ENCODE data around the gene TRAFD1. TPM values are rescaled to one million over a fixed set of nuclear protein-coding genes. Genes with fewer than 3 reads are reported as not detected.

TRAFD1 gene
- total RNA-seq, 1 experiment from 2014 or later, result 23.4 TPM

- H3K36me3 Mint-ChIP-seq (ENCODE audit: insufficient read depth, unreplicated experiment), result peaks cover 61% of the 10 kb centered on the region
- CTCF ChIA-PET, result no interaction called here
- intact Hi-C loops (cut with micrococcal nuclease), result no loop called here
These were observed 33.8 kb downstream of the TRAFD1 start for GRCh38 chr12:112159146-112159541.

GRCh38 chr12:112160611-112161010 lies 35.3 kb downstream of the TRAFD1 start:
- Mint-ChIP-seq H3K36me3 (ENCODE audit: insufficient read depth, unreplicated experiment) (peaks cover 56% of the 10 kb centered on the region), H3K27me3 (ENCODE audit: insufficient read depth, unreplicated experiment) (no peaks in the 10 kb centered on the region), H3K9me3 (ENCODE audit: unreplicated experiment) (no peaks in the 10 kb centered on the region), H3K4me1 (ENCODE audit: insufficient read depth, unreplicated experiment) (no peaks in the 10 kb centered on the region), H3K27ac (ENCODE audit: low read depth, unreplicated experiment) (no peak overlapping the region), H3K4me3 (ENCODE audit: unreplicated experiment) (no peak overlapping the region)
- intact Hi-C loops (cut with micrococcal nuclease), result no loop called here
- no peak for DNase-seq (ENCODE audit: unreplicated experiment)
- no peak for TF ChIP-seq CTCF (IDR thresholded peaks at IDR 0.05; ENCODE audit: unreplicated experiment)
- BruUV-seq (replicated peaks), result TSS peak; percentile 1
- CTCF ChIA-PET, result interaction anchor here (0.6 kb wide), 2 partner anchors 36 to 1016 kb away, joined by 3 read pairs; no protein-coding TSS in a partner anchor
- POLR2A ChIA-PET, result interaction anchor here (0.7 to 1.7 kb wide), 2 partner anchors 9 to 53 kb away, joined by 3 to 5 read pairs; no protein-coding TSS in a partner anchor

More at GRCh38 chr12:112159146-112159541, 33.8 kb downstream of the TRAFD1 start:
- H3K27ac Mint-ChIP-seq (ENCODE audit: low read depth, unreplicated experiment), result no peak overlapping the region
- no peak for DNase-seq (ENCODE audit: unreplicated experiment)
- no peaks in the 10 kb centered on the region for H3K9me3 Mint-ChIP-seq (ENCODE audit: unreplicated experiment)
- BruUV-seq (replicated peaks), result no TSS peak
- POLR2A ChIA-PET, result interaction anchor here (1.0 to 1.7 kb wide), 2 partner anchors 8 to 36 kb away, joined by 3 to 5 read pairs; no protein-coding TSS in a partner anchor
- no peaks in the 10 kb centered on the region for H3K4me1 Mint-ChIP-seq (ENCODE audit: insufficient read depth, unreplicated experiment)
- no peak for TF ChIP-seq CTCF (IDR thresholded peaks at IDR 0.05; ENCODE audit: unreplicated experiment)
- H3K27me3 Mint-ChIP-seq (ENCODE audit: insufficient read depth, unreplicated experiment), result no peaks in the 10 kb centered on the region
- no peak overlapping the region for H3K4me3 Mint-ChIP-seq (ENCODE audit: unreplicated experiment)

GRCh38 chr12:112161711-112162110 lies 36.4 kb downstream of the TRAFD1 start:
- Mint-ChIP-seq H3K4me1 (ENCODE audit: insufficient read depth, unreplicated experiment) (no peaks in the 10 kb centered on the region), H3K9me3 (ENCODE audit: unreplicated experiment) (no peaks in the 10 kb centered on the region), H3K4me3 (ENCODE audit: unreplicated experiment) (no peak overlapping the region), H3K27ac (ENCODE audit: low read depth, unreplicated experiment) (no peak overlapping the region), H3K36me3 (ENCODE audit: insufficient read depth, unreplicated experiment) (peaks cover 56% of the 10 kb centered on the region), H3K27me3 (ENCODE audit: insufficient read depth, unreplicated experiment) (no peaks in the 10 kb centered on the region)
- intact Hi-C loops (cut with micrococcal nuclease), result no loop called here
- ChIA-PET POLR2A (no interaction called here), CTCF (no interaction called here)
- no TSS peak for BruUV-seq (replicated peaks)
- TF ChIP-seq CTCF (IDR thresholded peaks at IDR 0.05; ENCODE audit: unreplicated experiment), result no peak
- no peak for DNase-seq (ENCODE audit: unreplicated experiment)

GRCh38 chr12:112162241-112162790 lies 37.0 kb downstream of the TRAFD1 start:
- CTCF ChIA-PET, result no interaction called here
- no peaks in the 10 kb centered on the region for H3K4me1 Mint-ChIP-seq (ENCODE audit: insufficient read depth, unreplicated experiment)
- H3K27ac Mint-ChIP-seq (ENCODE audit: low read depth, unreplicated experiment), result no peak overlapping the region
- intact Hi-C loops (cut with micrococcal nuclease), result no loop called here
- H3K4me3 Mint-ChIP-seq (ENCODE audit: unreplicated experiment), result no peak overlapping the region
- no peak for TF ChIP-seq CTCF (IDR thresholded peaks at IDR 0.05; ENCODE audit: unreplicated experiment)
- BruUV-seq (replicated peaks), result no TSS peak
- peaks cover 50% of the 10 kb centered on the region for H3K36me3 Mint-ChIP-seq (ENCODE audit: insufficient read depth, unreplicated experiment)
- H3K9me3 Mint-ChIP-seq (ENCODE audit: unreplicated experiment), result no peaks in the 10 kb centered on the region
- POLR2A ChIA-PET, result no interaction called here
- no peak for DNase-seq (ENCODE audit: unreplicated experiment)
- H3K27me3 Mint-ChIP-seq (ENCODE audit: insufficient read depth, unreplicated experiment), result no peaks in the 10 kb centered on the region
